GM19372 (cell line): Measurements from ENCODE around the gene LSP1.
"Not testable (repeated sequence)": the region's sequence is repeated elsewhere in the genome, so short reads cannot be mapped to it uniquely, and the experiment has no call there.

ENCODE experiments used
- ATAC-seq: cut with Tn5 transposase; IDR thresholded peaks from one replicate; pipeline ENCODE4 v1.9.1; 2021; ENCODE audit warnings: mild to moderate bottlenecking, low read depth, moderate library complexity; ENCODE audit not compliant: unreplicated experiment

Gene LSP1

GRCh38 chr11:1852877-1853276, at the start of gene LSP1:
TSS of gene LSP1 (plus strand) at chr11:1853084. CDS start at chr11:1853145, 61 bp downstream.
- peak; percentile 50 for ATAC-seq

- no peak for ATAC-seq
Measured at GRCh38 chr11:1803246-1803645, 49.6 kb upstream of the LSP1 start.

GRCh38 chr11:1803835-1804519, 48.9 kb upstream of the LSP1 start:
- not testable (repeated sequence) for ATAC-seq

- no peak for ATAC-seq
Measured at GRCh38 chr11:1805525-1805924, 47.4 kb upstream of the LSP1 start.

- ATAC-seq: no peak
Measured at GRCh38 chr11:1807264-1807995, 45.5 kb upstream of the LSP1 start.

GRCh38 chr11:1810761-1811160, 42.1 kb upstream of the LSP1 start:
- no peak for ATAC-seq

- ATAC-seq: no peak
Measured at GRCh38 chr11:1812274-1812673, 40.6 kb upstream of the LSP1 start.

- no peak for ATAC-seq
Measured at GRCh38 chr11:1812801-1813200, 40.1 kb upstream of the LSP1 start.

GRCh38 chr11:1813356-1813755, 39.5 kb upstream of the LSP1 start:
- not testable (repeated sequence) for ATAC-seq

- ATAC-seq: no peak
Measured at GRCh38 chr11:1814691-1815090, 38.2 kb upstream of the LSP1 start.

- no peak for ATAC-seq
Measured at GRCh38 chr11:1815311-1815710, 37.6 kb upstream of the LSP1 start.

GRCh38 chr11:1815751-1816150, 37.1 kb upstream of the LSP1 start:
- no peak for ATAC-seq

GRCh38 chr11:1817000-1817399, 35.9 kb upstream of the LSP1 start:
- no peak for ATAC-seq

GRCh38 chr11:1817511-1817910, 35.4 kb upstream of the LSP1 start:
- ATAC-seq: no peak

- no peak for ATAC-seq
Measured at GRCh38 chr11:1819074-1819473, 33.8 kb upstream of the LSP1 start.

- no peak for ATAC-seq
Measured at GRCh38 chr11:1820463-1821325, 32.2 kb upstream of the LSP1 start.

GRCh38 chr11:1821562-1821961, 31.3 kb upstream of the LSP1 start:
- ATAC-seq: no peak

GRCh38 chr11:1822648-1823375, 30.1 kb upstream of the LSP1 start:
- no peak for ATAC-seq

- ATAC-seq: no peak
Measured at GRCh38 chr11:1823376-1824220, 29.3 kb upstream of the LSP1 start.
